GM12891 (cell line): ENCODE results near the gene MLXIP.

Experiments used
- POLR2A ChIP-seq: IDR thresholded peaks from 2 replicates; pipeline ENCODE4 v1.6.1; 2011; ENCODE audit warnings: low read depth, low read length, control low read depth
- POLR2AphosphoS5 ChIP-seq: IDR thresholded peaks from 2 replicates; pipeline ENCODE4 v1.6.1; 2011; ENCODE audit warnings: low read depth, low read length, control low read depth
- POU2F2 ChIP-seq: IDR thresholded peaks from 2 replicates; pipeline ENCODE4 v1.6.1; 2011; ENCODE audit warnings: low read depth, mild to moderate bottlenecking, control low read depth, low read length, moderate library complexity
- SPI1 ChIP-seq: IDR thresholded peaks from 2 replicates; pipeline ENCODE4 v1.6.1; 2011; ENCODE audit warnings: low read depth, low read length, control low read depth
- TAF1 ChIP-seq: IDR thresholded peaks from 2 replicates; pipeline ENCODE4 v1.6.1; 2011; ENCODE audit warnings: low read depth, low read length, control low read depth

DNA sequence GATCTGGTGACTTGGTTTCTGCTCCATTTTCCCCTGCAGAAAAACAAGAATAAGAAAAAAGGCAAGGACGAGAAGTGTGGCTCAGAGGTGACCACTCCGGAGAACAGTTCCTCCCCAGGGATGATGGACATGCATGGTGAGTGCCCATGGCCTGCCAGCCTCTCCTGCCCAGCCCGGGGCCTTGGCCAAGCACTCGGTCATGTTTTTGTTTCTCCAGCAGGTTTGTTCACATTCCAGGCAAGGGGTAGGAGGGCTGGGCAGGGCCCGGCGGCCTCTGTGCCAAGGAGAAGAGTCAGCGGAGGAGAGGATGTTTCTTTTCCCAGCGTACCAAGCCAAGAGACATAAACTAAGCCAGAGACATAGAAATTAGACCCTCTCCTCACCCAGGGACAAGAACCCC, 43.3 kb upstream of the MLXIP start:
- TF ChIP-seq POLR2A (no peak), POLR2AphosphoS5 (no peak), POU2F2 (no peak), TAF1 (no peak), SPI1 (no peak)
